ENCODE data around the gene NDUFV2. TPM values are rescaled to one million over a fixed set of nuclear protein-coding genes. Genes with fewer than 3 reads are reported as not detected.
"Not testable (repeated sequence)": the region's sequence is repeated elsewhere in the genome, so short reads cannot be mapped to it uniquely, and the experiment has no call there.

Gene NDUFV2
- total RNA-seq, 1 donor = 135 TPM

DNA sequence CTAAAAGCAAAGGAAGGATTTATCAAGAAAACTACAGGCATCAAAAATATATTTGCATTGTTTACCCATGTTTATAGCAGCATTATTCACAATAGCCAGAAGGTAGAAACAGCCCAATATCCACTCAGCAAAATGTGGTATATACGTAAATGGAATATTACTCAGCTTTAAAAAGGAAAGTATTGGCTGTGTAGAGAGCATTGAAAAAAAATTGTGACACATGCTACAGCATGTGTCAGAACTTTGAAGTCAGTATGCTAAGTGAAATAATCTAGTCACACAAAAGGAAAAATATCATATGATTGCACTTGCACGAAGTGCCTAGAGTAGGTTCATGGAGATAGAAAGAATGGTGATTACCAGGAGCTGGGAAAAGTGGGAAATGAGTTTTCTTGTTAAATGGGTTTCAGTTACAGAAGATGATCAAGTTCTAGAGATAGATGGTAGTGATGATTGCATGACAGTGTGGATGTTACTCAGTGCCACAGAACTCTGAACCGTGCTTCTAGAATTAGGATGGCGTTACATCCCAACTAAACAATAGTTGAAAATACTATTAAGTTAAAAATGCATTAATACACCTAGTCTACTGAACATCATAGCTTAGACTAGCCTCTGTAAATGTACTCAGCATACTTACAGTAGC lies 54.2 kb downstream of the NDUFV2 start:
- no peak for DNase-seq (ENCODE audit: low read depth)
- no peak overlapping the region for H3K4me3 ChIP-seq (ENCODE audit: low read depth, low read length)
- TF ChIP-seq, protein P1, sequence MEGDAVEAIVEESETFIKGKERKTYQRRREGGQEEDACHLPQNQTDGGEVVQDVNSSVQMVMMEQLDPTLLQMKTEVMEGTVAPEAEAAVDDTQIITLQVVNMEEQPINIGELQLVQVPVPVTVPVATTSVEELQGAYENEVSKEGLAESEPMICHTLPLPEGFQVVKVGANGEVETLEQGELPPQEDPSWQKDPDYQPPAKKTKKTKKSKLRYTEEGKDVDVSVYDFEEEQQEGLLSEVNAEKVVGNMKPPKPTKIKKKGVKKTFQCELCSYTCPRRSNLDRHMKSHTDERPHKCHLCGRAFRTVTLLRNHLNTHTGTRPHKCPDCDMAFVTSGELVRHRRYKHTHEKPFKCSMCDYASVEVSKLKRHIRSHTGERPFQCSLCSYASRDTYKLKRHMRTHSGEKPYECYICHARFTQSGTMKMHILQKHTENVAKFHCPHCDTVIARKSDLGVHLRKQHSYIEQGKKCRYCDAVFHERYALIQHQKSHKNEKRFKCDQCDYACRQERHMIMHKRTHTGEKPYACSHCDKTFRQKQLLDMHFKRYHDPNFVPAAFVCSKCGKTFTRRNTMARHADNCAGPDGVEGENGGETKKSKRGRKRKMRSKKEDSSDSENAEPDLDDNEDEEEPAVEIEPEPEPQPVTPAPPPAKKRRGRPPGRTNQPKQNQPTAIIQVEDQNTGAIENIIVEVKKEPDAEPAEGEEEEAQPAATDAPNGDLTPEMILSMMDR (IDR thresholded peaks at IDR 0.05; ENCODE audit: insufficient read depth, low read length) = no peak

- TF ChIP-seq, protein P1 (IDR thresholded peaks at IDR 0.05; ENCODE audit: insufficient read depth, low read length) = no peak
- H3K4me3 ChIP-seq (ENCODE audit: low read depth, low read length) = no peak overlapping the region
- no peak for DNase-seq (ENCODE audit: low read depth)
These were observed 55.3 kb downstream of the NDUFV2 start for GRCh38 chr18:9157806-9158205.

DNA sequence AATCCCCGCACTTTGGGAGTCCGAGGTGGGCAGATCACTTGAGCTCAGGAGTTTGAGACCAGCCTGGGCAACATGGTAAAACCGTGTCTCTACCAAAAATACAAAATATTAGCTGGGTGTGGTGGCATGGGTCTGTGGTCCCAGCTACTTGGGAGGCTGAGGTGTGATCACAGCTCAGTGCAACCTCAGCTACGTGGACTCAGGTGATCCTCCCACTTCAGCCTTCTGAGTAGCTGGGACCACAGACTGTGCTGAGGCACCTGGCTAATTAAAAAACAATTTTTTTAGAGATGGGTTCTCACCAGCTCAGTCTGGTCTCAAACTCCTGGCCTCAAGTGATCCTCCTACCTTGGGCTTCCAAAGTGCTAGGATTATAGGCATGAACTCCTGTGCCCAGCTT lies 57.5 kb downstream of the NDUFV2 start:
- TF ChIP-seq, protein P1 (IDR thresholded peaks at IDR 0.05; ENCODE audit: insufficient read depth, low read length) = no peak

GRCh38 chr18:9162663-9163062 lies 60.2 kb downstream of the NDUFV2 start:
- not testable (repeated sequence) for H3K4me3 ChIP-seq (ENCODE audit: low read depth, low read length); DNase-seq (ENCODE audit: low read depth)

More for the DNA sequence above, 57.5 kb downstream of the NDUFV2 start:
- DNase-seq (ENCODE audit: low read depth) = no peak
- H3K4me3 ChIP-seq (ENCODE audit: low read depth, low read length) = no peak overlapping the region

- H3K4me3 ChIP-seq (ENCODE audit: low read depth, low read length) = not testable (repeated sequence)
These were observed 61.6 kb downstream of the NDUFV2 start for GRCh38 chr18:9164149-9164548.

DNA sequence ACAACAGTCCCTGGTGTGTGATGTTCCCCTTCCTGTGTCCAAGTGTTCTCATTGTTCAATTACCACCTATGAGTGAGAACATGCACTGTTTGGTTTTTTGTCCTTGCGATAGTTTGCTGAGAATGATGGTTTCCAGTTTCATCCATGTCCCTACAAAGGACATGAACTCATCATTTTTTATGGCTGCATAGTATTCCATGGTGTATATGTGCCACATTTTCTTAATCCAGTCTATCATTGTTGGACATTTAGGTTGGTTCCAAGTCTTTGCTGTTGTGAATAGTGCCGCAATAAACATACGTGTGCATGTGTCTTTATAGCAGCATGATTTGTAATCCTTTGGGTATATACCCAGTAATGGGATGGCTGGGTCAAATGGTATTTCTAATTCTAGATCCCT lies 63.4 kb downstream of the NDUFV2 start:
- not testable (repeated sequence) for DNase-seq (ENCODE audit: low read depth)

More at GRCh38 chr18:9164149-9164548, 61.6 kb downstream of the NDUFV2 start:
- DNase-seq (ENCODE audit: low read depth) = not testable (repeated sequence)

GRCh38 chr18:9169515-9169914 lies 67.0 kb downstream of the NDUFV2 start:
- H3K4me3 ChIP-seq (ENCODE audit: low read depth, low read length); DNase-seq (ENCODE audit: low read depth): not testable (repeated sequence)

More for the DNA sequence above, 63.4 kb downstream of the NDUFV2 start:
- not testable (repeated sequence) for H3K4me3 ChIP-seq (ENCODE audit: low read depth, low read length)

- DNase-seq (ENCODE audit: low read depth); H3K4me3 ChIP-seq (ENCODE audit: low read depth, low read length): not testable (repeated sequence)
These were observed 69.4 kb downstream of the NDUFV2 start for GRCh38 chr18:9171919-9172318.

DNA sequence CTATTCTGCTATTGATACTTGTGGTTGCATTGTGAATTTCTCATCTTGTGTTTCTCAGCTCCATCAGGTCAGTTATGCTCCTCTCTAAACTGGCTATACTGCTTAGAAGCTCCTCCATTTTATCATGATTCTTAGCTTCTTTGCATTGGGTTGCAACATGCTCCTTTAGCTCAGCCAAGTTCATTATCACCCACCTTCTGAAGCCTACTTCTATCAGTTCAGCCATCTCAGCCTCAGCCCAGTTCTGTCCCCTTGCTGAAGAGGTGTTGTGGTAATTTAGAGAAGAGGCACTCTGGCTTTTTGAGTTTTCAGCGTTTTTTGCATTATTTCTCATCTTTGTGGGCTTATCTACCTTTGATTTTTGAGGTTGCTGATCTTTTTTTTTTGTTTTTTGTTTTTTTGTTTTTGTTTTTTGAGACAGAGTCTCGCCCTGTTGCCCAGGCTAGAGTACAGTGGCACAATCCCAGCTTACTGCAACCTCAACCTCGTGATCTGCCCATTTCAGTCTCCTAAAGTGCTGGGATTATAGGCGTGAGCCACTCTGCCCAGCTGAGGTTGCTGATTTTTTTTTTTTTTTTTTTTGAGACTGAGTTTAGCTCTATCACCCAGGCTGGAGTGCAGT lies 70.1 kb downstream of the NDUFV2 start:
- TF ChIP-seq, protein P1 (IDR thresholded peaks at IDR 0.05; ENCODE audit: insufficient read depth, low read length) = no peak
- DNase-seq (ENCODE audit: low read depth) = no peak

More for the DNA sequence above, 70.1 kb downstream of the NDUFV2 start:
- H3K4me3 ChIP-seq (ENCODE audit: low read depth, low read length) = no peak overlapping the region
